B cell (primary cell): ENCODE measurements around the gene SUN3. TPM values are rescaled to one million over a fixed set of nuclear protein-coding genes. Genes with fewer than 3 reads are reported as not detected.

ENCODE experiments used
- ATAC-seq: fragments of 200-7000 bp; cut with Tn5 transposase; one replicate; pipeline ENCODE4 v1.10.0; 2021; ENCODE audit warnings: low read depth, mild to moderate bottlenecking, moderate number of reproducible peaks, moderate library complexity
- CTCF ChIA-PET: fragments of 350-600 bp; sonication (Branson Sonifier 250); formaldehyde crosslinking; loops from one replicate; lab custom pipeline; 2021; ENCODE audit warnings: antibody characterized with exemption, inconsistent platforms; lab: Charles Lee
- POLR2A ChIA-PET: fragments of 350-600 bp; sonication (Branson Sonifier 250); formaldehyde crosslinking; loops from one replicate; lab custom pipeline; 2021; ENCODE audit warnings: antibody characterized with exemption; lab: Charles Lee
- DNase-seq: peaks from one replicate; pipeline ENCODE4 v3.0.0; 2013
- H2AFZ ChIP-seq: 2 replicates; pipeline ENCODE4 v1.6.1; 2012; ENCODE audit warnings: mild to moderate bottlenecking, low read depth, low read length; ENCODE audit not compliant: insufficient read depth, poor library complexity, severe bottlenecking
- H3K27ac ChIP-seq, 2 donors: 1 replicate in 1 of 2; 2 replicates in 1 of 2; pipeline ENCODE4 v1.5.1; 2012 to 2013; ENCODE audit warnings: low read length in 2 of 2, mild to moderate bottlenecking in 2 of 2, moderate library complexity in 1 of 2
- H3K27me3 ChIP-seq, 4 experiments: fragments of 200-600 bp in 1 of 4; sonication (generic) in 1 of 4; replicated peaks in 1 of 4; 1 replicate in 2 of 4; 2 replicates in 2 of 4; pipeline versions ENCODE4 v1.6.1 to v1.7.0; 2013 to 2016; ENCODE audit warnings: low read length in 3 of 4, mild to moderate bottlenecking in 2 of 4, mixed read lengths in 1 of 4, moderate library complexity in 1 of 4; ENCODE audit not compliant: insufficient read depth in 4 of 4, control insufficient read depth in 3 of 4; ENCODE audit errors: control extremely low read depth in 1 of 4
- H3K36me3 ChIP-seq, 2 experiments: replicated peaks in 1 of 2; 1 replicate in 1 of 2; 2 replicates in 1 of 2; pipeline versions ENCODE4 v1.6.1 to v1.7.1; 2013; ENCODE audit warnings: low read length in 1 of 2; ENCODE audit not compliant: insufficient read depth in 2 of 2, control insufficient read depth in 1 of 2; ENCODE audit errors: control extremely low read depth in 1 of 2, extremely low read depth in 1 of 2
- H3K4me1 ChIP-seq, 2 donors: fragments of 200-600 bp in 1 of 2; sonication (generic) in 1 of 2; 1 replicate in 1 of 2; 2 replicates in 1 of 2; pipeline versions ENCODE4 v1.5.1 to v1.6.1; 2013 to 2017; ENCODE audit warnings: low read length in 2 of 2; ENCODE audit not compliant: control insufficient read depth in 2 of 2, insufficient read depth in 2 of 2
- H3K4me2 ChIP-seq: replicated peaks from 2 replicates; pipeline ENCODE3; 2012; ENCODE audit warnings: mild to moderate bottlenecking, low read depth, low read length; ENCODE audit not compliant: poor library complexity, severe bottlenecking
- H3K4me3 ChIP-seq, 5 experiments: fragments of 200-600 bp in 1 of 5; sonication (generic) in 1 of 5; 1 replicate in 3 of 5; 2 replicates in 2 of 5; pipeline versions ENCODE4 v1.5.1 to v1.7.0; 2011 to 2016; ENCODE audit warnings: low read length in 4 of 5, mild to moderate bottlenecking in 4 of 5, low read depth in 2 of 5, control low read depth in 1 of 5, moderate library complexity in 1 of 5; ENCODE audit not compliant: insufficient read depth in 1 of 5; ENCODE audit errors: control extremely low read depth in 1 of 5, extremely low read depth in 1 of 5
- H3K79me2 ChIP-seq: fragments of 200-600 bp; sonication (generic); one replicate; pipeline ENCODE4 v1.6.0; 2016; ENCODE audit warnings: low read length; ENCODE audit not compliant: control insufficient read depth, insufficient read depth
- H3K9ac ChIP-seq: fragments of 200-600 bp; sonication (generic); 2 replicates; pipeline ENCODE4 v1.6.1; 2017; ENCODE audit warnings: mild to moderate bottlenecking, low read length, moderate library complexity
- H3K9me3 ChIP-seq, 3 donors: one replicate each; pipeline versions ENCODE4 v1.6.1 to v1.7.1; 2013; ENCODE audit warnings: low read length in 2 of 3; ENCODE audit not compliant: control insufficient read depth in 2 of 3, insufficient read depth in 1 of 3; ENCODE audit errors: control extremely low read depth in 1 of 3
- H4K20me1 ChIP-seq: 2 replicates; pipeline ENCODE4 v1.6.0; 2012; ENCODE audit warnings: mild to moderate bottlenecking, low read length; ENCODE audit not compliant: insufficient read depth, control insufficient read depth, poor library complexity, severe bottlenecking
- H3K27ac Mint-ChIP-seq: one replicate; pipeline ENCODE4 v1.8.0; 2021; ENCODE audit warnings: mixed read lengths
- H3K27me3 Mint-ChIP-seq: one replicate; pipeline ENCODE4 v1.8.0; 2021; ENCODE audit warnings: mixed read lengths
- H3K4me1 Mint-ChIP-seq: one replicate; pipeline ENCODE4 v1.8.0; 2021; ENCODE audit warnings: mixed read lengths
- H3K4me3 Mint-ChIP-seq: one replicate; pipeline ENCODE4 v1.8.0; 2021; ENCODE audit warnings: mixed read lengths
- H3K9me3 Mint-ChIP-seq: one replicate; pipeline ENCODE4 v1.8.0; 2022; ENCODE audit warnings: mixed read lengths; ENCODE audit not compliant: insufficient read depth
- EZH2 ChIP-seq: IDR thresholded peaks from 2 replicates; pipeline ENCODE4 v1.6.1; 2012; ENCODE audit warnings: borderline replicate concordance, low read depth, mild to moderate bottlenecking, moderate library complexity, low read length; ENCODE audit not compliant: insufficient read depth, poor library complexity, severe bottlenecking
- WGBS: methylation state at CpG from one replicate; pipeline ENCODE4 v1.1.5; 2013; ENCODE audit warnings: missing lambda C conversion rate; ENCODE audit not compliant: insufficient coverage; 5-methylcytosine and 5-hydroxymethylcytosine counted together
- intact Hi-C: fragments of 100-400 bp; cut with micrococcal nuclease; formaldehyde crosslinking; loops from one replicate; pipeline ENCODE4 v1.10.0; 2022
- polyA plus RNA-seq: library from polyadenylated mRNA; depleted of rRNA; stranded (reverse); fragments of >200 nt; gene quantifications from 2 replicates; pipeline ENCODE4 v1.2.3, GENCODE V29; 2012
- total RNA-seq, 2 donors: library from RNA; stranded (reverse); fragments of 120-200 nt in 1 of 2; gene quantifications; 1 replicate in 1 of 2; 2 replicates in 1 of 2; pipeline versions ENCODE4 v1.2.3 to v1.2.4, GENCODE V29; 2013 to 2022
- TF ChIP-seq, protein P1 (sequence below): fragments of 200-600 bp; IDR thresholded peaks from one replicate; pipeline ENCODE4 v1.8.0; 2022; ENCODE audit warnings: antibody characterized with exemption, mild to moderate bottlenecking

The SUN3 gene
- total and polyA plus RNA-seq, 2 donors (not counting 1 experiment from before 2014, with no cell fraction given) = not detected

DNA sequence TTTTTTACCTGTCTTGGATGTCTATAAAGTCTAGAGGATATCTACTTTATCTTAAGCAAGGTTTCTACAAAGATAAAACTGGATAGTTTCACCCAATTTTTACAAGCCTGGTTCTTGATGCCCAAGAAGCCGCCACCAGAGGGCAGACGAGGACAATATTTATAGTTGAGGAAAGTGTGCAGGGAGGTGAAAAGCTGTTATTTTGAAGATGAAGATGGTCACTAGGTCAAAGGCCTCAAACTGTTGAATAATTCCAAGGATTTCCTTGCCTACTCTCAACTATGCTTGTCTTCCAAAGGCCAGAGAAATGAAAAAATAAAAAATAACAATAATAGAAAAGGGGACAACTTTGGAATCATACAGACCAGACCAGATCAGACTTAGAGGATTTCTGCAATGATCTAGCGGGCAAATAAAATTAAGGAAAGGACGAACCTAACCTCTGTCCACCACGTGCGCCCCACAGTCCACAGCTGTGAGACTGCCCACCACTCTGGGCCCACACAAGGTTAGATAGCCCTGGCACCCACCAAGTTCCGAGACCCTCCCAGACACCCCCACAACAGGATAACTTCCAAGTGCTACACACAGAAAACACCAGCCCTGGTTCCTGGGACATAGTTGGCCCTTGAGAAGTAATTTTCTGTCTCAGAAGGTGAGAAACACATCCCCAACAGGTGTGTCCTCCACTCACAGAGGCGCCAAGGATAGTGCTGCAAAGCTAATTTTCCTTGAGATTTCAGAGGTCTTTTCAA, 83.5 kb downstream of the SUN3 start:
- no peaks in the 10 kb centered on the region for H3K79me2 ChIP-seq
- POLR2A ChIA-PET = no interaction called here
- Mint-ChIP-seq H3K27ac (no peak overlapping the region), H3K4me3 (no peak overlapping the region), H3K9me3 (no peaks in the 10 kb centered on the region), H3K4me1 (no peaks in the 10 kb centered on the region), H3K27me3 (no peaks in the 10 kb centered on the region)
- intact Hi-C loops = loop anchor here (1.0 to 10.0 kb wide), 4 partner anchors 24 to 1219 kb away; no protein-coding TSS in a partner anchor
- H3K27ac ChIP-seq = no peak overlapping the region
- H3K4me2 ChIP-seq = no peak overlapping the region
- ATAC-seq = peak; percentile 62
- no peaks in the 10 kb centered on the region for H3K36me3 ChIP-seq
- H3K9ac ChIP-seq = no peak overlapping the region
- H3K9me3 ChIP-seq = no peaks in the 10 kb centered on the region
- CTCF ChIA-PET = interaction anchor here (0.8 to 3.5 kb wide), 29 partner anchors 8 to 679 kb away, joined by 3 to 99 read pairs (median 5); no protein-coding TSS in a partner anchor
- peak; percentile 72 for DNase-seq
- no peaks in the 10 kb centered on the region for H4K20me1 ChIP-seq
- TF ChIP-seq EZH2 = no peak
- TF ChIP-seq, protein P1, sequence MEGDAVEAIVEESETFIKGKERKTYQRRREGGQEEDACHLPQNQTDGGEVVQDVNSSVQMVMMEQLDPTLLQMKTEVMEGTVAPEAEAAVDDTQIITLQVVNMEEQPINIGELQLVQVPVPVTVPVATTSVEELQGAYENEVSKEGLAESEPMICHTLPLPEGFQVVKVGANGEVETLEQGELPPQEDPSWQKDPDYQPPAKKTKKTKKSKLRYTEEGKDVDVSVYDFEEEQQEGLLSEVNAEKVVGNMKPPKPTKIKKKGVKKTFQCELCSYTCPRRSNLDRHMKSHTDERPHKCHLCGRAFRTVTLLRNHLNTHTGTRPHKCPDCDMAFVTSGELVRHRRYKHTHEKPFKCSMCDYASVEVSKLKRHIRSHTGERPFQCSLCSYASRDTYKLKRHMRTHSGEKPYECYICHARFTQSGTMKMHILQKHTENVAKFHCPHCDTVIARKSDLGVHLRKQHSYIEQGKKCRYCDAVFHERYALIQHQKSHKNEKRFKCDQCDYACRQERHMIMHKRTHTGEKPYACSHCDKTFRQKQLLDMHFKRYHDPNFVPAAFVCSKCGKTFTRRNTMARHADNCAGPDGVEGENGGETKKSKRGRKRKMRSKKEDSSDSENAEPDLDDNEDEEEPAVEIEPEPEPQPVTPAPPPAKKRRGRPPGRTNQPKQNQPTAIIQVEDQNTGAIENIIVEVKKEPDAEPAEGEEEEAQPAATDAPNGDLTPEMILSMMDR = peak; percentile 87
- H2AFZ ChIP-seq = no peak overlapping the region
- 57% methylated on average over 5 of the region's 8 CpGs for WGBS
- H3K4me1 ChIP-seq = no peaks in the 10 kb centered on the region
- H3K4me3 ChIP-seq = no peak overlapping the region
- no peaks in the 10 kb centered on the region for H3K27me3 ChIP-seq
